Measurements from ENCODE around the gene DNAI4.
"Not testable (repeated sequence)": the region's sequence is repeated elsewhere in the genome, so short reads cannot be mapped to it uniquely, and the experiment has no call there.

The DNAI4 gene

DNA sequence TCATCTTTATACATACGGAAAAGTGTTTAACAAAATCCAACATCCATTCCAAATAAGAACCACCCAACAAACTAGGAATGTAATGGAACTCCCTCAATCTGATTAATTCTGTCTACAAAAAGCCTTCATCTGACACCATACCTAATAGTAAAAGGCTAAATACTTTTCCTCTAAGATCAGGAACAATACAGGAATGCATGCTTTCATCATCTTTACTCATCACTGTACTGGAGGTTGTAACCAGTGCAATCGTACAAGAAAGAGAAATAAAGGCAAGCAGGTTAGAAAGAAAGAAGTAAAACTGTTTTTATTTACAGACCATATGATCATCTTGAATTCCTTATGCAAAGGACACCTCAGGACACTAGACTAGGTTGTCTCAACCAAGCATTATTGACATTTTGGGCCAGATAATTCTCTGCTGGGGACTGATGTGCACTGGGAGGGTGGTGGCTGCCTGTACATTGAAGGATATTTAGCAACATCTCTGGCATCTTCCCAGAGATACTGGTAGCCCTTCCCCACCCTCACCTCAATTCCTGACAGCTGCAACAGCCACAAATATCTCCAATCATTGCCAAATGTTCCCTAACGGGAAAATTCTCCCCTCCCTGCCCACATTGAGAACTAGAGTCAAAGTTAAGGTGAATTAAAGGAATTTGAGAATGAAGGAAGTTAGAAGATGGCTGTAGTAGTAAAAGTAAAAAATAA, 93.0 kb downstream of the DNAI4 start:
- no peak for DNase-seq (ENCODE audit: low read depth)

DNA sequence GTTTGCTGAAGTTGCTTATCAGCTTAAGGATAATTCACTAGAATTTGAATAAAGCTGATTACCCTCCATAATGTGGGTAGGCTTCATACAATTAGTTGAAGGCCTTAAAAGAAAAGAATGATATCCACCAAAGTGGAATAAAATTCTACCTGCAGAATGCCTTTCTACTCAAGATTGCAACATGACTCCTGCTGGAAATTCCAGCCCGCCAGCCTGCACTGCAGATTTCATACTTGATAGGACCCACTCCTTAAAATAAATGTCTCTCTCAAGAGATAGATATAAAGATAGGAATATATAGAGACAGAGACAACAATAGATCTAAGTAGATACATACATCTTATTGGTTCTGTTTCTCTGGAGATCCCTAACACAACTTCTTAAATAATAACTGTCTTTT, 99.9 kb downstream of the DNAI4 start:
- DNase-seq (ENCODE audit: low read depth) = no peak

DNA sequence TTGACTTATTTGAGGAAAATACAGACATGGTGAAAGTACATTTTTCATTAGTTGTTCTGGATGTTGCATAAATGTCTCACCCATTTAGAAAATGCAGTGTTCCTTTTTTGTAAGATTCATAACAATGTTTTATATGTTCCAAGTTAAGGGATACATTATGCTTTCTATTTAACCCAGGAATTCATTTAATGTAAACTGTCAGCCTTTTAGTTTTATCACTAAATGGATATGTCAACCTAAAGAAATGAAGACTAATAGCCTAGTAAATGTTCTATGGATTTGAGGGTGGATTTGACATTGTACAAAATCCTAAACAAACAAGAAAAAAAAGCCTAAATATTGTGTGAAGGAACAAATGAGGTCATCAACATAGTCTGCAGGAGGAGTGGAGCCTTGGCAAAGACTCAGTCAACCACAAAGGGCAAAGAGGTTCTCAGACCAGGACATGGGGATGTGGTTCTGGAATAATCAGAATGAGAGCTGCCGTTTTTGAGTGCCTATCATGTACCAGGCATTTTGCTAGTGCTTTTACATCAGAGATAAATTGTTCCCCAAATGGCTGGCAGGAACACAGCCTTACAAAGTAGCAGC, 114.8 kb downstream of the DNAI4 start:
- DNase-seq (ENCODE audit: low read depth) = no peak

DNA sequence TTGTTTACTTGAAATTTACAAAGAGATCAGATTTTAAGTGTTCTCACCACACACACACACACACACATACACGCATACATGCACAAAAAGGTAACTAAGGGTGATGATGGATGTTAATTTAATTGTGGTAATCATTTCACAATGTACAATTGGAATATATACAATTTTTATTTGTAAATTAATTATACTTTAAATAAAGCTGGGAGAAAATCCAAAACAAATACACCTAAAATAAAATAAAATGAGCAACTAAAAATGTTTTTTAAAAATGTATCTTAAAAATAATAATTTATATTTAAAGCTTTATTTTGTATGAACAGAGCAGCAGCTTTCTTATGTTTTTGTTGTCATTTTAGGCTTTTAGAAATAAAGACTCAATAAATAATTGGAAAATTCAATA, 115.4 kb downstream of the DNAI4 start:
- DNase-seq (ENCODE audit: low read depth) = no peak

DNA sequence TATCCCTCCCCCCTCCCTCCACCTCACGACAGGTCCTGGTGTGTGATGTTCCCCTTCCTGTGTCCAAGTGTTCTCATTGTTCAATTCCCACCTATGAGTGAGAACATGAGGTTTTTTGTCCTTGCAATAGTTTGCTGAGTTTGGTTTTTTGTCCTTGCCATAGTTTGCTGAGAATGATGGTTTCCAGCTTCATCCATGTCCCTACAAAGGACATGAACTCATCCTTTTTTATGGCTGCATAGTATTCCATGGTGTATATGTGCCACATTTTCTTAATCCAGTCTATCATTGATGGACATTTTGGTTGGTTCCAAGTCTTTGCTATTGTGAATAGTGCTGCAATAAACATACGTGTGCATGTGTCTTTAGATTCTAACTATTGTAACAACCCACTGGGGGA, 128.8 kb downstream of the DNAI4 start:
- DNase-seq (ENCODE audit: low read depth) = not testable (repeated sequence)

DNA sequence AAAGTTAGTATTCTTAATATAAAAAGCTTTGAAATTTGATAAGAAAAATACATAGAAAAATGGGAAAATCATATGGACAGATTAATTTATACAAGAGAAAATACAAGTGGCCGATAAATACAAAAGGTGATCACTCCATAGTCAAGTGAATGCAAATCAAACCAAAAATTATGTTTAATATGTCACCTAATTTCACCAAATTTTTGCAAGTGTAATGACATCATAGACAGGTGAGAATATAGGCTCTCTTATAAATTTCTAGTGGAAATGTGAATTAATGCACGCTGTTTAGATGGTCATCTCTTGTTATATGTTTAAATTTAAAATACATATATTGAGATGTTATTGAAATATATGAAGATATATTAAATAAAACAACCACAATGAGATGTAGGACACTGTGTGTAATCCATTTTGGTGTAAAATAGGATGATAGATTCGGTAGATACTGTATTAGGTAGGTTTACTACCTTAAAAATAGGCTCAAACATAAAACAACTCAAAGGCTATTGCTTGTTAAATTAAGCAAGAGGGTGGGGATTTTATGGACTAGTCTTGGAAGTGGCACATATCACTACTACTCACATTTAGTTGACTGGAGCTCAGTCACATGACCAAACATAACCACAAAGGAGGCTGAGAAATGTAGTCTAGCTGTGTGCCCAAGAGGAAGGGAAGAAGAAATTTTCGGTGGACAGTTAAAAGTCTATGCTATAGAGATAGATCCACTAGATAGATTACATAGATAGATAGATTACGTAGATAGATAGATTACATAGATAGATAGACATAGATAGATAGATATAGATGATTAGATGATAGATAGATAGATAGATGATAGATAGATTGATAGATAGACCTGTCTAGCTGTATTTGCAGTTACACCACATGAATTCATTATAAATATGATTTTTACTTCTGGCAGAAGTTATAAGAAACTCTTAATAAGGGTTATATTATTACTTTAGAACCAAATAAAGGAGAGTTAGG, 132.7 kb downstream of the DNAI4 start:
- DNase-seq (ENCODE audit: low read depth) = no peak

DNA sequence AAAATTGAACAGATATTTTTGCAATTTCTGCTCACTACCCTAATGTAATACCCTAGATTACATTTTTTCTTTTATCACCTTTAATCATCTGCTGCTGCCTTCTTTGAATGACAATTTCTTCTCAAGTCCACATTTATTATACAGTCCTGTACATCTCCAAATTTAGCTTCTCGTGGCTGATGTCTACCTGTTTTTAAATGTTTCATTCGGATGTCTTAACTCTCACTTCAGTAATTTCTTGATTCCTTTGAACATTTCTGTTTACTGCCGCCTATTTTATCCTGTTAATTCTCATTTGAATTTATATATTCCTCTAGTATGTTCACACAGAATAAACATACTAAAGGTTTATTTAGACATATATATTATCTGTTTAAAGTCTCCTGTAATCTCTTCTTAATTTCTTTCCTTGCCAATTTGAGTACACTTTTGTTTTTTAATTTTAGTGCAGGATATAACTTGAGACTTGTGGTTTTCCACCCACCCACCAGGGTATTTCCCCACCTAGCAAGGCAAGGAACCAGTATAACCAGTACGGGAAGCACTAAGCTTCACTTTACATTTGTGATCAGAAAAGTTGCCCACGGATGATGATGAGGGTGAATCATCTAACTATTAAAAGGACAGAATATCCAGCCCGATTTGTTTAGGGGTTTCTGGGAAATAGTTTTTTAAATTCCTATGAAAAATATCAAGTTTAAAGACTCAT, 136.3 kb downstream of the DNAI4 start:
- peak; percentile 2 for DNase-seq (ENCODE audit: low read depth)

DNA sequence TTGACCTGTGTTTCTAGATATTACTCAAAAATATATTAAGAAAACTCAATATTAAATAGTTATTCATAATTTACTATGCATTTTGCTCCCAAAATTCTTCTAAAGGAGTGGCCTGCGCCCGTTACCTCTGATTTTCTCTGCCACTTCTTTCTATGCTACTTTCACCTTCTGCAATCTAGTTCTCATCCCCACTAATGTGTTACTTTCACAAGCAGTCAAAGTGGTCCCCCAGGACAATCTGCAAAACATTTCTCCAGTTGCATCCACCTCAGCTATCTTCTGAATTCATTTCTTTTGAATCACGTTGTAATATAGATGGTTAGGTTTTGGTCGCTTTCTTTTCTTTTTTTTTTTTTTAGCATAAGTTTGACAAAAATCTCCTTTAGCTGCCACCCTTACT, 137.0 kb downstream of the DNAI4 start:
- no peak for DNase-seq (ENCODE audit: low read depth)

DNA sequence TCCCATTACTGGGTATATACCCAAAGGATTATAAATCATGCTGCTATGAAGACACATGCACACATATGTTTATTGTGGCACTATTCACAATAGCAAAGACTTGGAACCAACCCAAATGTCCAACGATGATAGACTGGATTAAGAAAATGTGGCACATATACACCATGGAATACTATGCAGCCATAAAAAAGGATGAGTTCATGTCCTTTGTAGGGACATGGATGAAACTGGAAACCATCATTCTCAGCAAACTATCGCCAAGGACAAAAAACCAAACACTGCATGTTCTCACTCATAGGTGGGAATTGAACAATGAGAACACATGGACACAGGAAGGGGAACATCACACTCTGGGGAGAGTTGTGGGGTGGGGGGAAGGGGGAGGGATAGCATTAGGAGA, 138.9 kb downstream of the DNAI4 start:
- DNase-seq (ENCODE audit: low read depth) = not testable (repeated sequence)

DNA sequence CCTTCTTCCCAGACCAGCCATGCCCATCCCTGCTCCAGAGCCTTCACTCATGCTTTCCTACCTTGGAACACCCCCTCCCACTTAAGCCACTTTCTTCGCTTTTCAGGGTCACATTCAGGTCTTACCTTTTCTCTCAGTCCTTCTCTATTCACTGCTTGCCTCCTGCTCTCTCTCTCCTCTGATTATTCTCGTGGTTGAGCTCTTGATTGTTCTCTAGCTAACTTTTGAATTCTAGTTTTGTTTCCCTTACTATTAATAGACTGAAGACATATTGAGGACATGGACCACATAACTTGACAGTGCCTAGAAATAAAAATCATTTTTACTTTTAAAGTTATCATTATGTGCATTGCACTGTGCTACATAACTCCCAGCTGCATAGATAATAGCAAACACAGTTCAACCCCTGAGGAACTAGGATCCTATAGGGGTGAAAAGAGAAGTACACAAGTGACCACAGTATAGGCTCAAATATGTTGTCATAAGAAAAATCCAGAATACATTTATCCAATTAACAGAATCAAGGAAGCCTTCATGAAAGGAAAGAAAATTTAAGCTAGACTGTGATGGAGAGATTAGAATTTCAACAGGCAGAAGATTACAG, 145.1 kb downstream of the DNAI4 start:
- no peak for DNase-seq (ENCODE audit: low read depth)

DNA sequence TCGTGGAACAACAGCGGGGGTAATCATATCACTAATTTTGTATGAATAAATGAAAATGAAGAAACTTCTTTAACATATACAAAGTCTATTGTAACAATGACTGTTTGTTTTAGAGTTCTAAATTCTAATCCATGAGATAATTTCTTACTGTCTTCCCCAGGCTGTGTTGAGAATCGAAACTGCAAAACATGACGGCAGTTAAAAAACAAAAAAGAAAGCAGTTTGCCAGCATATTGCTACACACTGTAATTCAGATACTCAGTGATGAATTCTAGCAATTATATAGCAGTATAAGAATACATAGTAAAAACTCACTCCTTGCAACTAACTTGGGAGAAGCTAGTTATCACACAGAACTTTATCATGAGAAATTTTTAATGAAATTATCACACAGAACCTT, 145.7 kb downstream of the DNAI4 start:
- DNase-seq (ENCODE audit: low read depth) = no peak

DNA sequence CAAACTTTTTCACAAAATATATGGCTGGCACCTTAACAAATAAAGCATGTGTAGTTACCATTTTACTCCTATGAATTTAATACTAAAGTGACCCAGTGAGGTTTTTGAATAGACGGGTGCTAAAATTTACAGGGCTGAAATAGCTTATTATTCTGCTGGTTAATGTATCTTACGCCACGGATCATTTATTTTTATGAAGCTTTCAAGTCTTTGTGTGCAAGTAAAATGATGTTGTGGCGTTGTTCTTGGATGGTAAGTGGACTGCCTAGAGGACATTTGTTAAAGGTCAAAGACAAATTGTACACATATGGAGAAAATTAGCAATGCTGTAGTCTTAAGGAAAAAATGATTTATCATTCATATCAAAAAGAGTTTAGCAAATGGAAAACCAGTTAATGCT, 146.4 kb downstream of the DNAI4 start:
- no peak for DNase-seq (ENCODE audit: low read depth)

DNA sequence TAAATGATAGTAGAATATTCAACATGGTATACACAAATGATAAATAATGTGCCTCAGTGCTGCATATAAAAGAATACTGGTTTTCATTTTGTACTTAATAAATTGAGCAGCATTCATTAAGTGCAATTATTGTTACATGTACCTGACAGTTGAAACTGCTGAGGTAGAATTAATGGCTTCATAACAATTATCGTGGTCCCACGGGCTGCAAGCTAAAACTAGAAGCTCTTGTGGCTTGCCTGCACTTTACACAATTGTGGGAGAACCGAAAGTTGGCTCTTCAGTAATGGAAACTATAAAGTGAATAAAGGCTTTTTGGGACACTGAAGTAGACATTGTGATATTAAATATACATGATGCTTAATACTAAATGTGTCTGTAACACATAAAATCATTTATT, 146.8 kb downstream of the DNAI4 start:
- no peak for DNase-seq (ENCODE audit: low read depth)

DNA sequence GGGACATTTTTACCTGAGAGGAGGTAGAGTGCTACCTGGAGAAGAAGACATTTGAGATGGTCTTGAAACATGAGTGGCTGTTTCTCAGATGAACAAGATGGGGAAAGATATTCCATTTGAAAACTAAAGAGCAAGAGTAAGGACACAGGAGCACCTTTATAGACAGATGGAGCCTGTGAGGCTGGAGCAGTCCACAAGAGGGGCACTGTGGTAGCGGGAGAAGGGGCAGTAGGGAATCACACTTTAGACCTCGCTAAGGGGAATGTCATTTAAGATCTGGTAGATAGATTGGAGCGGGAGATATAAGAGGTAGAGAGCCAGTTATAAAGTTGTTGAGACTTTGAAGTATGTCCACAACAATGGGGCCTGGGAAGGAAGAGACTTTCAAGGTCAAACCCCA, 149.0 kb downstream of the DNAI4 start:
- no peak for DNase-seq (ENCODE audit: low read depth)

DNA sequence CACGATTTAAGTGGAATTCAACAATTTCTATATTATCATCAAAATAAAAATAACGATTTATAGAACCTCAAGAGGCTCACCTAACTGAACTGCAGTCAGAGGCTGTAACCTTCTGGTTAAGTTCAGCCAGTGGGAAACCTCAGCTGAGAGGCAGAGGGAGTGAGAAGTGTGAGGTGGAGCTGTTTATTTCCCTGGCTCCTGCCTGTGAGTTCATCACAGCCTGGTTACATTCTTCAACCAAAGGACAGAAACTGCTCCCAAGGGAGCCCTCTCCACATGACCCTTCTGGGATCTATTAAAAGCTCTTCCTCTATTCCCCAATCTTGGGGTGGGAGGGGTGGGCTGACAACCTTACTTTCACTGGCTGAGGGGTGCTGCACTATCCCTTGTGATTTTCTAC, 150.2 kb downstream of the DNAI4 start:
- DNase-seq (ENCODE audit: low read depth) = no peak

DNA sequence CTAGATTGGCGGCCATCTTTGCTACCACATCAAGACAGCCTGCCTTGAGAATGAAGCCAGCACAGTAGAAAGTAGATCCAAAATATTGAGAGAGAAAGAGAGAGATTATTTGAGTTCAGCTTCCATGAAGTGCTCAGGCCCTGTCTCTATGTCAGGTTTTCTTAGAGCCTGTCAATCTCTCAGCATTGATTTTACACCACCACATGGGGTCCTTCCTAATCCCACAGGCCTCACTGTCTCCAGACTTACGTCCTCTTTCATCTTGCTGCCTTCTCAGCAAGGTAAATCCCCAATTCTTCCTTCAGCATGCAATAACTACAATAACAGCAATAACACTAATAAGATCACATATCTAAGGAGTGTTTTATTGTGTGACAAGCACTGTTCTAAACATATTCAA, 151.4 kb downstream of the DNAI4 start:
- DNase-seq (ENCODE audit: low read depth) = no peak

DNA sequence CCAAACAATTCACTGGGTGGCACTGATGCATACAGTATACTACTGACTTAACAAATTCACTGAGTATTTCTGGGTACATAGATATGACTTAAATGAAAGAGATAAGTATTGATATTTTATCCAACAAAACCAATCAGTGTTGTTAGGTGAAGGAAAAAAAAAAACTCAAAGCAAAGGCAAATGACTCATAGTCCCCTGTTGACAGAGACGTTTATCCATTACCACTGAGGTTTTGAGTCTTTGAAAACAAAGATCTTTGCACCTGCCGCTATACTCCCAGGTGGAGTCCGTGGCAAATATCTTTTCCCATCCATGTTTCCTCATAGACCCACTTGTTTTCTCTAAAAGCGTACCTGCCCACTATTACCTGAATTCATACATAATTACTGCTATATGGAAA, 154.0 kb downstream of the DNAI4 start:
- DNase-seq (ENCODE audit: low read depth) = no peak

DNA sequence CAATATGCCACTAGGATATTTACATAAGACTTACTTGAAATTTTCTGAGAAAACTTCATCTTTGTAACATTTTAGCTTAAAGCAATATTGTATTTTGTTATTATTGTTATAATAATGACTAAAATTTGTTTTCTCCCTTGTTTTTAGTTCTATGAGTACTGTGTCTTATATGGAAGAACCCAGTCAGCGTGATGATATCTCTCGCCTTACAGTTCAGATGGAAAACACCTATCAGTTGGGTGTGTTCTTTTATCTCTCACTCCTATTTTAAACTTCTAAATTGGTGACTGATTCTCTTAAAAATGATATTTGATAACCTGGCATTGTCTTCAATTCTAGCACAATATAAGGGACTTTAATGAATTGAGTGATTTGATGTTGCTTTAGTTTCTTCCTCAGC, 154.4 kb downstream of the DNAI4 start:
- no peak for DNase-seq (ENCODE audit: low read depth)

DNA sequence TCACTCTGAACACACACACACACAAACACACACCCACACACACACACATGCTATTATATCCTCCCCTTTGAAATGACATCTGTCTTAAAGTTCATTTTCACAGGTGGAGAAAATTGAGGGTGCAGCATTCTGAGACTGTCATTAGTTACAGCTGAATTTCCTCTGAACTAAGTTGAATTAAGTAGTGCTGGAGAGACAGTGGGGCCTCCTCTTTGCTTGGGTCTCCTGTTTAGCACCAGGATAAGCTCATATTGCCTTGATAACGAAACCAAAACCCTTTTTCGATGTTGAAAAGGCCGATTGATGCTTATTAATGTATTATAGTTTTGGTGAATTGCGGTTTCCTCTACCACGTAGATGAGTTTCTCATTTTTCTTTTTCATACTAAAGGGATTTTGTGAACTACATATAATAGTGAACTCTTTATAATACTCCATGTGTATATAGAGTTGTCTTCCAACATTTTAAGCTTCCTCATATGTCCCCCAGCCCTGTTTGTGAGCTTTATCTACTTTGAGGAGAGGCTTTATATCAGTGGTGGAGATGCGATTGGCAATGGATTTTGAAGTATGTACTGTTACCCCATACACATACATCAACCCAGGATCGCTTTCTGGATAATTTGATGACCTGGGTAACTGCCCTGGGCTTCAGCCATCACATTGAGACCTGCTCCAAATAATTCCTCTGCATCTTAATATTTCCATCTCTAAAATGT, 155.0 kb downstream of the DNAI4 start:
- no peak for DNase-seq (ENCODE audit: low read depth)

DNA sequence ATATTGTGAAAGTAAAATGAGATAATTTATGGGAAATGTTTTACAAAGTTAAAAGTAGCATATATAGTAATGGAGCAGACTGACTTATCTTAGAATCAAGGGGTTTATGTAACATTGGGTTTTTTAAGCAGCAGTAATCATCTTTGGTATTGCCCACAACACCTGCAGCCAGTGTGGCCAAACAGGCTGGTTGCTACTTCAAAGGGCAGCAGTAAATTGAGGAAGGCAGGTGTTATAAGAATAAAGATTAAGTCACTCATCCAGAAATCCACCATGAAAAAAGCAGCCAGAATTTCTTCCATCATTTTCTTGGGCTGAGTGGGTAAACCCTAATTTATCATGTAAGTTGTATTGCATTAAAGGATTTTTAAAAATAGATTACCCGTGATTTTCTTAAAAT, 155.7 kb downstream of the DNAI4 start:
- no peak for DNase-seq (ENCODE audit: low read depth)

DNA sequence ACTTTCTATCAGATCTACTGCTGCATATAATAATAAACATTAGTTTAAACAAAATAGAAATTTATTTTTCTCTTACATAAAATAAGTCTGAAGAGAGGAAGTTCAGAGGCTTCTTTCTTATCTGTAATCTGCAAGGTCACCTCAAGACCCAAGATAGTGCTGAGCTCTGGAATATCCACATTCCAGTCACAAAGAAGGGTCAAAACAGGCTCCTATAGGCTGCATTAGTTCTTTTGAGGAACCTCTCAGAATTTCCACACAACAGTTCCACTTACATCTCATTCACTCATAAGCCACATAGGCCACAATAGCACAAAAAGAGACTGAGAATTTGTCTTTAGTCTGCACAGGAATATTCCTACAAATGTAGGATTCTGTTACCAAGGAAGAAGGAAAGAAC, 157.0 kb downstream of the DNAI4 start:
- no peak for DNase-seq (ENCODE audit: low read depth)
